Measurements from ENCODE around the gene NUS1.
A peak's percentile ranks its signal among the peaks of the same experiment; 100 is the strongest.
"Not testable (repeated sequence)": the region's sequence is repeated elsewhere in the genome, so short reads cannot be mapped to it uniquely, and the experiment has no call there.

NUS1 gene

GRCh38 chr6:117674991-117675657, at the start of gene NUS1:
NUS1 (plus strand) TSS chr6:117675469; CDS start chr6:117675671, 202 bp downstream.
- peak; percentile 98 for DNase-seq

GRCh38 chr6:117627533-117627932, 47.7 kb upstream of the NUS1 start:
- no peak for DNase-seq

- DNase-seq = no peak
Measured at GRCh38 chr6:117629119-117629660, 46.1 kb upstream of the NUS1 start.

- no peak for DNase-seq
Measured at GRCh38 chr6:117637770-117638169, 37.5 kb upstream of the NUS1 start.

GRCh38 chr6:117642976-117643375, 32.3 kb upstream of the NUS1 start:
- no peak for DNase-seq

- not testable (repeated sequence) for DNase-seq
Measured at GRCh38 chr6:117651984-117652383, 23.3 kb upstream of the NUS1 start.

- DNase-seq = no peak
Measured at GRCh38 chr6:117653949-117654348, 21.3 kb upstream of the NUS1 start.

GRCh38 chr6:117655380-117655779, 19.9 kb upstream of the NUS1 start:
- no peak for DNase-seq

- DNase-seq = no peak
Measured at GRCh38 chr6:117666881-117667280, 8.4 kb upstream of the NUS1 start.

- no peak for DNase-seq
Measured at GRCh38 chr6:117668736-117669135, 6.5 kb upstream of the NUS1 start.

- DNase-seq = no peak
Measured at GRCh38 chr6:117674503-117674902, 766 bp upstream of the NUS1 start.

GRCh38 chr6:117675658-117676301, 511 bp downstream of the NUS1 start:
- not testable (repeated sequence) for DNase-seq

- DNase-seq = no peak
Measured at GRCh38 chr6:117676577-117677218, 1.4 kb downstream of the NUS1 start.

GRCh38 chr6:117677553-117678141, 2.4 kb downstream of the NUS1 start:
- peak; percentile 90 to 98 for DNase-seq

GRCh38 chr6:117681162-117681741, 6.0 kb downstream of the NUS1 start:
- peak; percentile 51 to 61 for DNase-seq

- peak; percentile 65 to 91 for DNase-seq
Measured at GRCh38 chr6:117684749-117685148, 9.5 kb downstream of the NUS1 start.

- no peak for DNase-seq
Measured at GRCh38 chr6:117685359-117685758, 10.1 kb downstream of the NUS1 start.

GRCh38 chr6:117687021-117687648, 11.9 kb downstream of the NUS1 start:
- peak; percentile 74 to 87 for DNase-seq

- DNase-seq = not testable (repeated sequence)
Measured at GRCh38 chr6:117689584-117689983, 14.3 kb downstream of the NUS1 start.

GRCh38 chr6:117706504-117706903, 31.2 kb downstream of the NUS1 start:
- DNase-seq = no peak

- not testable (repeated sequence) for DNase-seq
Measured at GRCh38 chr6:117706936-117707509, 31.8 kb downstream of the NUS1 start.

GRCh38 chr6:117711369-117711768, 36.1 kb downstream of the NUS1 start:
- no peak for DNase-seq
